Liver (tissue), 9 donors: Measurements from ENCODE around the gene DMPK. TPM values are rescaled to one million over a fixed set of nuclear protein-coding genes. Genes with fewer than 3 reads are reported as not detected.

Source experiments
- DNase-seq: peaks from one replicate; pipeline ENCODE4 v3.0.0-alpha.2; 2017; ENCODE audit warnings: low spot score
- H3K27ac ChIP-seq, 2 donors: one replicate each; pipeline ENCODE4 v1.7.0; 2013; ENCODE audit warnings: inconsistent platforms in 2 of 2, low read length in 2 of 2, control low read depth in 1 of 2, low read depth in 1 of 2, mild to moderate bottlenecking in 1 of 2
- H3K27me3 ChIP-seq, 4 donors: one replicate each; pipeline versions ENCODE4 v1.6.1 to v1.7.0; 2013; ENCODE audit warnings: low read length in 3 of 4, inconsistent platforms in 1 of 4, mild to moderate bottlenecking in 1 of 4, moderate library complexity in 1 of 4; ENCODE audit not compliant: control insufficient read depth in 4 of 4, insufficient read depth in 4 of 4
- H3K36me3 ChIP-seq, 4 donors: one replicate each; pipeline versions ENCODE4 v1.6.1 to v1.7.0; 2013; ENCODE audit warnings: low read length in 3 of 4, mild to moderate bottlenecking in 3 of 4, low read depth in 1 of 4, moderate library complexity in 1 of 4; ENCODE audit not compliant: control insufficient read depth in 4 of 4, insufficient read depth in 3 of 4
- H3K4me1 ChIP-seq, 4 donors: one replicate each; pipeline versions ENCODE4 v1.6.1 to v1.7.0; 2013; ENCODE audit warnings: low read length in 3 of 4, mild to moderate bottlenecking in 3 of 4, moderate library complexity in 1 of 4; ENCODE audit not compliant: control insufficient read depth in 4 of 4, insufficient read depth in 4 of 4
- H3K4me3 ChIP-seq, 3 donors: one replicate each; pipeline versions ENCODE4 v1.6.1 to v1.7.0; 2013; ENCODE audit warnings: low read length in 3 of 3, control low read depth in 1 of 3, low read depth in 1 of 3, mild to moderate bottlenecking in 1 of 3
- H3K9ac ChIP-seq, 2 donors: one replicate each; pipeline ENCODE4 v1.7.0; 2013; ENCODE audit warnings: low read length in 2 of 2, mild to moderate bottlenecking in 2 of 2, moderate library complexity in 2 of 2, control low read depth in 1 of 2, low read depth in 1 of 2
- H3K9me3 ChIP-seq, 4 donors: one replicate each; pipeline versions ENCODE4 v1.6.1 to v1.7.0; 2013; ENCODE audit warnings: low read length in 3 of 4; ENCODE audit not compliant: control insufficient read depth in 4 of 4
- ATF3 ChIP-seq: IDR thresholded peaks from 2 replicates; pipeline ENCODE4 v1.6.1; 2016; ENCODE audit warnings: antibody characterized with exemption
- CTCF ChIP-seq: fragments of 150-350 bp; IDR thresholded peaks from 2 replicates; pipeline ENCODE4 v1.5.1; 2017; ENCODE audit warnings: improper control_type of control experiment, low read depth, low read length; ENCODE audit not compliant: missing input control
- EGR1 ChIP-seq, 2 donors: IDR thresholded peaks; 2 replicates each; pipeline ENCODE4 v1.6.1; 2016 to 2018; ENCODE audit warnings: antibody characterized with exemption in 2 of 2, low read depth in 2 of 2
- FOXA1 ChIP-seq: IDR thresholded peaks from 2 replicates; pipeline ENCODE4 v1.6.1; 2016; ENCODE audit warnings: antibody characterized with exemption
- FOXA2 ChIP-seq: IDR thresholded peaks from 2 replicates; pipeline ENCODE4 v1.6.1; 2016; ENCODE audit warnings: antibody characterized with exemption
- GABPA ChIP-seq, 2 donors: IDR thresholded peaks in 1 of 2; conservative IDR thresholded peaks in 1 of 2; 2 replicates each; pipeline ENCODE4 v1.6.1; 2016; ENCODE audit warnings: antibody characterized with exemption in 2 of 2, mild to moderate bottlenecking in 1 of 2, moderate library complexity in 1 of 2
- HNF4A ChIP-seq, 2 donors: conservative IDR thresholded peaks; 2 replicates each; pipeline ENCODE4 v1.6.1; 2016; ENCODE audit warnings: antibody characterized with exemption in 2 of 2, mild to moderate bottlenecking in 2 of 2
- HNF4G ChIP-seq: IDR thresholded peaks from 2 replicates; pipeline ENCODE4 v1.6.1; 2016; ENCODE audit warnings: antibody characterized with exemption
- JUND ChIP-seq, 2 donors: IDR thresholded peaks; 2 replicates each; pipeline ENCODE4 v1.6.1; 2016; ENCODE audit warnings: antibody characterized with exemption in 2 of 2
- MAX ChIP-seq: IDR thresholded peaks from 2 replicates; pipeline ENCODE4 v1.6.1; 2016; ENCODE audit warnings: antibody characterized with exemption
- NR2F2 ChIP-seq: IDR thresholded peaks from 2 replicates; pipeline ENCODE4 v1.6.1; 2016; ENCODE audit warnings: antibody characterized with exemption
- RAD21 ChIP-seq, 2 donors: IDR thresholded peaks; 2 replicates each; pipeline ENCODE4 v1.6.1; 2016; ENCODE audit warnings: antibody characterized with exemption in 2 of 2, mild to moderate bottlenecking in 2 of 2
- RXRA ChIP-seq, 2 donors: IDR thresholded peaks; 2 replicates each; pipeline ENCODE4 v1.6.1; 2017 to 2018; ENCODE audit warnings: antibody characterized with exemption in 2 of 2, mild to moderate bottlenecking in 1 of 2
- SP1 ChIP-seq: IDR thresholded peaks from 2 replicates; pipeline ENCODE4 v1.6.1; 2018; ENCODE audit warnings: antibody characterized with exemption, mild to moderate bottlenecking
- TAF1 ChIP-seq: conservative IDR thresholded peaks from 2 replicates; pipeline ENCODE4 v1.6.1; 2016; ENCODE audit warnings: antibody characterized with exemption, mild to moderate bottlenecking
- YY1 ChIP-seq: IDR thresholded peaks from 2 replicates; pipeline ENCODE4 v1.6.1; 2016; ENCODE audit warnings: antibody characterized with exemption, mild to moderate bottlenecking
- ZBTB33 ChIP-seq: IDR thresholded peaks from 2 replicates; pipeline ENCODE4 v1.6.1; 2016; ENCODE audit warnings: antibody characterized with exemption
- WGBS: extraction: QIAGEN DNeasy Blood & Tissue Kit; methylation state at CpG from one replicate; pipeline ENCODE4 v1.1.7; 2013; 5-methylcytosine and 5-hydroxymethylcytosine counted together
- polyA plus RNA-seq, 2 donors: library from polyadenylated mRNA; stranded (reverse) in 1 of 2; unstranded in 1 of 2; fragments of 200-250 nt in 1 of 2; fragments of >200 nt in 1 of 2; fragmentation: Nextera tagmentation in 1 of 2; extraction: Ambion mirVana in 1 of 2; gene quantifications; one replicate each; pipeline versions ENCODE4 v1.2.1 to v1.2.3, GENCODE V29; 2013 to 2015
- total RNA-seq, 2 donors: library from RNA; depleted of rRNA; stranded (reverse); fragments of >200 nt; gene quantifications; one replicate each; pipeline ENCODE4 v1.2.3, GENCODE V29; 2014
- donor health status: healthy.
- donor health status: healthy.
- donor health status: healthy.
- donor health status: healthy.
- donor health status: healthy.

Gene DMPK
- total and polyA plus RNA-seq, 4 donors, result 1.8 to 12.5 (median 6.1) TPM

- H3K9ac ChIP-seq, result no peak within 1 kb of the TSS
- TF ChIP-seq FOXA1 (no peak), RAD21 (IDR thresholded peaks at IDR 0.05) (no peak), YY1 (peak; percentile 44), ATF3 (no peak), RXRA (IDR thresholded peaks at IDR 0.05) (no peak), FOXA2 (no peak), ZBTB33 (no peak), CTCF (no peak), JUND (IDR thresholded peaks at IDR 0.05) (no peak), TAF1 (no peak), HNF4A (conservative IDR thresholded peaks at IDR 0.05) (no peak), NR2F2 (no peak), EGR1 (IDR thresholded peaks at IDR 0.05; ENCODE audit: low read depth in 2 of 2) (peak; percentile 97 to 99), GABPA (IDR thresholded peaks at IDR 0.05 in 1 of 2, conservative IDR thresholded peaks at IDR 0.05 in 1 of 2) (peak in 1 of 2 donors; percentile 88), SP1 (peak; percentile 69), HNF4G (no peak)
Observed at GRCh38 chr19:45792470-45793177, 10.3 kb upstream of the DMPK start, which contains the start of gene DMWD. DMWD (minus strand) TSS chr19:45792845; CDS start chr19:45792756, 89 bp downstream.

GRCh38 chr19:45791744-45792469, 9.6 kb upstream of the DMPK start:
- Histone ChIP-seq H3K4me1 (peaks cover 0 to 14% (median 13%) of the 10 kb centered on the region in 4 donors), H3K27me3 (no peaks in the 10 kb centered on the region), H3K36me3 (peaks cover 0 to 18% (median 4%) of the 10 kb centered on the region in 4 donors), H3K9ac (no peak overlapping the region), H3K27ac (no peak overlapping the region), H3K4me3 (peak overlapping the region; percentile 70 to 93 (median 71)), H3K9me3 (no peaks in the 10 kb centered on the region)
- no peak for DNase-seq
- WGBS, result 10% methylated on average over 31 of the region's 31 CpGs
- TF ChIP-seq TAF1, result no peak
- TF ChIP-seq SP1, result no peak
- no peak for TF ChIP-seq HNF4G
- TF ChIP-seq EGR1 (IDR thresholded peaks at IDR 0.05; ENCODE audit: low read depth in 2 of 2), result no peak
- TF ChIP-seq FOXA2, result no peak
- no peak for TF ChIP-seq JUND (IDR thresholded peaks at IDR 0.05)
- TF ChIP-seq HNF4A (conservative IDR thresholded peaks at IDR 0.05), result no peak
- no peak for TF ChIP-seq YY1
- no peak for TF ChIP-seq FOXA1
- TF ChIP-seq CTCF, result no peak
- no peak for TF ChIP-seq NR2F2
- TF ChIP-seq ZBTB33, result no peak
- TF ChIP-seq MAX, result no peak
- TF ChIP-seq RXRA (IDR thresholded peaks at IDR 0.05), result no peak

More at GRCh38 chr19:45792470-45793177, 10.3 kb upstream of the DMPK start, which contains the start of gene DMWD:
- Histone ChIP-seq H3K27me3 (no peaks in the 10 kb centered on the region), H3K9me3 (no peaks in the 10 kb centered on the region), H3K4me1 (peaks cover 0 to 14% (median 13%) of the 10 kb centered on the region in 4 donors), H3K36me3 (peaks cover 0 to 16% (median 4%) of the 10 kb centered on the region in 4 donors), H3K4me3 (peak within 1 kb of the TSS; percentile 70 to 93 (median 71)), H3K27ac (no peak within 1 kb of the TSS)
- WGBS, result under 1% methylated on average over 86 of the region's 86 CpGs
- DNase-seq, result peak; percentile 100
